ENCODE data around the gene ARTN.

Gene ARTN

GRCh38 chr1:43933386-43934100, at the start of gene ARTN:
ARTN (plus strand) TSS chr1:43933801; CDS start chr1:43935657, 1,856 bp downstream.
- peak; percentile 25 for DNase-seq
- in situ Hi-C loops (cut with HindIII; ENCODE audit: low pct_ligation_motif_present, low pct_unique_long_range_greater_than_20kb, low sequenced_read_pairs) = loop anchor here (25.0 kb wide), 1 partner anchor 171 kb away; no protein-coding TSS in a partner anchor

- no peak for DNase-seq
- in situ Hi-C loops (cut with HindIII; ENCODE audit: low pct_ligation_motif_present, low pct_unique_long_range_greater_than_20kb, low sequenced_read_pairs) = no loop called here
These were observed 48.3 kb upstream of the ARTN start for GRCh38 chr1:43885279-43885801.

GRCh38 chr1:43887748-43888147, 45.9 kb upstream of the ARTN start:
- in situ Hi-C loops (cut with HindIII; ENCODE audit: low pct_ligation_motif_present, low pct_unique_long_range_greater_than_20kb, low sequenced_read_pairs) = no loop called here
- no peak for DNase-seq

GRCh38 chr1:43890815-43891214, 42.8 kb upstream of the ARTN start:
- in situ Hi-C loops (cut with HindIII; ENCODE audit: low pct_ligation_motif_present, low pct_unique_long_range_greater_than_20kb, low sequenced_read_pairs) = no loop called here
- no peak for DNase-seq

GRCh38 chr1:43893006-43893405, 40.6 kb upstream of the ARTN start:
- no peak for DNase-seq
- in situ Hi-C loops (cut with HindIII; ENCODE audit: low pct_ligation_motif_present, low pct_unique_long_range_greater_than_20kb, low sequenced_read_pairs) = no loop called here

- no peak for DNase-seq
- in situ Hi-C loops (cut with HindIII; ENCODE audit: low pct_ligation_motif_present, low pct_unique_long_range_greater_than_20kb, low sequenced_read_pairs) = no loop called here
These were observed 34.6 kb upstream of the ARTN start for GRCh38 chr1:43898981-43899380.

GRCh38 chr1:43900386-43900785, 33.2 kb upstream of the ARTN start:
- in situ Hi-C loops (cut with HindIII; ENCODE audit: low pct_ligation_motif_present, low pct_unique_long_range_greater_than_20kb, low sequenced_read_pairs) = no loop called here
- no peak for DNase-seq

- DNase-seq = no peak
- in situ Hi-C loops (cut with HindIII; ENCODE audit: low pct_ligation_motif_present, low pct_unique_long_range_greater_than_20kb, low sequenced_read_pairs) = no loop called here
These were observed 32.2 kb upstream of the ARTN start for GRCh38 chr1:43901196-43901961.

- in situ Hi-C loops (cut with HindIII; ENCODE audit: low pct_ligation_motif_present, low pct_unique_long_range_greater_than_20kb, low sequenced_read_pairs) = no loop called here
- DNase-seq = no peak
These were observed 31.4 kb upstream of the ARTN start for GRCh38 chr1:43902058-43902831.

- in situ Hi-C loops (cut with HindIII; ENCODE audit: low pct_ligation_motif_present, low pct_unique_long_range_greater_than_20kb, low sequenced_read_pairs) = no loop called here
- DNase-seq = no peak
These were observed 28.7 kb upstream of the ARTN start for GRCh38 chr1:43904660-43905551.

- no peak for DNase-seq
- in situ Hi-C loops (cut with HindIII; ENCODE audit: low pct_ligation_motif_present, low pct_unique_long_range_greater_than_20kb, low sequenced_read_pairs) = no loop called here
These were observed 25.4 kb upstream of the ARTN start for GRCh38 chr1:43908226-43908625.

GRCh38 chr1:43908858-43909257, 24.7 kb upstream of the ARTN start:
- DNase-seq = no peak
- in situ Hi-C loops (cut with HindIII; ENCODE audit: low pct_ligation_motif_present, low pct_unique_long_range_greater_than_20kb, low sequenced_read_pairs) = no loop called here

- DNase-seq = no peak
- in situ Hi-C loops (cut with HindIII; ENCODE audit: low pct_ligation_motif_present, low pct_unique_long_range_greater_than_20kb, low sequenced_read_pairs) = no loop called here
These were observed 23.3 kb upstream of the ARTN start for GRCh38 chr1:43910343-43910742.

- DNase-seq = no peak
These were observed 21.0 kb upstream of the ARTN start for GRCh38 chr1:43912607-43913006.

GRCh38 chr1:43913051-43913501, 20.5 kb upstream of the ARTN start:
- DNase-seq = no peak

More at GRCh38 chr1:43912607-43913006, 21.0 kb upstream of the ARTN start:
- in situ Hi-C loops (cut with HindIII; ENCODE audit: low pct_ligation_motif_present, low pct_unique_long_range_greater_than_20kb, low sequenced_read_pairs) = no loop called here

GRCh38 chr1:43913666-43914360, 19.8 kb upstream of the ARTN start:
- in situ Hi-C loops (cut with HindIII; ENCODE audit: low pct_ligation_motif_present, low pct_unique_long_range_greater_than_20kb, low sequenced_read_pairs) = no loop called here
- DNase-seq = no peak

More at GRCh38 chr1:43913051-43913501, 20.5 kb upstream of the ARTN start:
- in situ Hi-C loops (cut with HindIII; ENCODE audit: low pct_ligation_motif_present, low pct_unique_long_range_greater_than_20kb, low sequenced_read_pairs) = no loop called here

All from ACHN (cell line).